LoVo (cell line): Measurements from ENCODE around the gene ACSM6.
"Not testable (repeated sequence)": the region's sequence is repeated elsewhere in the genome, so short reads cannot be mapped to it uniquely, and the experiment has no call there.

Experiments used
- DNase-seq: peaks from one replicate; pipeline ENCODE4 v3.0.0-alpha.2; 2016; ENCODE audit warnings: low spot score

The ACSM6 gene, protein sequence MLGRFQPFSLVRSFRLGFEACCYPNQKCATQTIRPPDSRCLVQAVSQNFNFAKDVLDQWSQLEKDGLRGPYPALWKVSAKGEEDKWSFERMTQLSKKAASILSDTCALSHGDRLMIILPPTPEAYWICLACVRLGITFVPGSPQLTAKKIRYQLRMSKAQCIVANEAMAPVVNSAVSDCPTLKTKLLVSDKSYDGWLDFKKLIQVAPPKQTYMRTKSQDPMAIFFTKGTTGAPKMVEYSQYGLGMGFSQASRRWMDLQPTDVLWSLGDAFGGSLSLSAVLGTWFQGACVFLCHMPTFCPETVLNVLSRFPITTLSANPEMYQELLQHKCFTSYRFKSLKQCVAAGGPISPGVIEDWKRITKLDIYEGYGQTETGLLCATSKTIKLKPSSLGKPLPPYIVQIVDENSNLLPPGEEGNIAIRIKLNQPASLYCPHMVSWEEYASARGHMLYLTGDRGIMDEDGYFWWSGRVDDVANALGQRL

DNA sequence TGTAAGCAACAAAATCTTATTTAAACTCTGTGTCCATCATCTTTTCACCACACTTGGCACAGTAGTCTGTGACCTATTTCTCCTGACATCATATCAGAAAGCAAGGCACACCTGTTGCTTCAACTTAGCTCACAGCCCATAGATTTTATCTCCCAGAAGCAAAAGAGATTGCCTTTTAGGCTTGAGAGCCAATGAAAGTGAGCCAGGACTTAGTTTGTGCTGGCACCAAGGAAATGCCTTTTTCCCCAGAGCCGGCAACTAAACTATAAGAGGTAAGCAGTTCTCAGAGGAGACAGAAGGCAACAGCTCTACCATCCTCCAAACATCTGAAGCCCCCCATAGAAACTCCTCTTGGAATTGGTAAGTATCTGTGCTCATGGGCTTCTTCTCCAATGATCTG, at the start of gene ACSM6:
Gene ACSM6 (plus strand): TSS at position 295 of the 400 bp plus-strand sequence. CDS start 248 bp downstream, outside the sequence.
- DNase-seq, result no peak

DNA sequence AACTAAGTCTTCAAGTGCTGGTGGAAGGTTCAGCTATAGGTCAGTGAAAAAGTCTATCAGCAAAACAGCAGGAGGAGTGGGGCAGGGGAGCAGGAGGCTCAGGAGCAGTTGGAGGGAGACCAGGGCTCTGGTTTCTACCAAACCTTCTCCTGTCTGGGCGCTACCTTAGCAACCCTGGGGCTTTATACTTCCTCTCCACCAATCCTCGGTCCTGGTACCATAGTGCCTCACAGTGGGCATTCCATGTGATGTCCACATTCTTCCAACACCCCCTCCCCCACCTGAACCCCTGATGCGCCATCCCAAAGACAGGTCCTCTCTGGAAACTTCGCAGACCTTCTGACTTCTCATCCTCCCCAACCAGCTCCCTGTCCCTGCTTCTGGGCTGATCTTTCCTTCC, 25.3 kb upstream of the ACSM6 start:
- no peak for DNase-seq

DNA sequence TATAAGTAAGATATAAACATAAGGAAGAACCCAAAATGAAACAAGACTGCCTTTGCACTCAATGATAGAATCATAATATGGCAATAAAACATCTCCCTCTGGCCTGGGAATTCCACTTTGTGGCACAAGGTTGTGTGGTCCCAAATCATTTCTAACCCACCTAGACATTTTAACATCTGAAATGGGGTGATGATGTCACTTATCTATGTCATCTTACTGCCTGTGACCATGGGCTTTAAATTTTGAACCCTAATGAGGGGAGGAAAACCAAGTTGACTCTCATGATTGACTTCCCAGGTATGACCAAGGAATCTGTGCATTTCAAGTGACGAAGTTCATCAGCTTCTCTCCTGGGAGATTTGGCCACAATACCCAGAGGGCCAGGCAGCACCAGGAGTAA, 24.5 kb upstream of the ACSM6 start:
- DNase-seq, result no peak

DNA sequence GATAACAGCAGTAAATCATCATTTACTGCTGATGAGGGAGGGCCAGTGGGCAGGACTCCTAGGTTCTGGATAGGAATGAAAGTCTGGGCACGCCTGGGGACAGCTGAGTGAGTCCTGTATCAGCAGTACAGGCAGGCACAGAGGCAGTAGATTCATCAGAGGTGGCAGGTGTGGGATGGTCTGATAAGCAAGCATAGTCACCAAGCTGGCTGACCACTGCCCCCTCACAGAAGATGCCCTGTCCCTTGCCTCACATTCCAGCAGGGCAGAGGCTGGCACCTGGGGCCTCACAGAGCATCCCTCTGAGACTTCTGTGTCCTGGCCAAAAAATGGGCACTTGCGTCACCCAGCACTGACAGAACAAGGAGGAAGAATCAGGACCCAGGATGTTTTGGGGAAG, 23.2 kb upstream of the ACSM6 start:
- DNase-seq, result no peak

DNA sequence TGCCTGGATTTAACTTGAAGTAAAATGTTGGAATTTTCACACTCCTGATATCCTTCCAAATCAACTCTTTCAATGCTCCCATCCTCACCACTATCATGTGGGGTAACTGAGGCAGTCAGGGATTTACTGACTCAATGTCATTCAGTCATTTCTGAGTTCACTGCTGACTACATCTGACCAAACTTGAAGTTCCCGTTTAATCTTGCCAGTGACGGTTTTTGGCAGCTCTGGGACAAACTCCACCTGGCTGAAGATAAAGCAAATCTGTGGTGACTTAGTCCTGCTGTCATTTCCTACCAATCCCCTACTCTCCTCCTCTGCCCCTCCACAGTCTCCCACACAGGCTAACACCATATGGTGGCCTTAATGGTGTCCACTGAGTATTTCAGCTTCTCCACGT, 22.7 kb upstream of the ACSM6 start:
- no peak for DNase-seq

DNA sequence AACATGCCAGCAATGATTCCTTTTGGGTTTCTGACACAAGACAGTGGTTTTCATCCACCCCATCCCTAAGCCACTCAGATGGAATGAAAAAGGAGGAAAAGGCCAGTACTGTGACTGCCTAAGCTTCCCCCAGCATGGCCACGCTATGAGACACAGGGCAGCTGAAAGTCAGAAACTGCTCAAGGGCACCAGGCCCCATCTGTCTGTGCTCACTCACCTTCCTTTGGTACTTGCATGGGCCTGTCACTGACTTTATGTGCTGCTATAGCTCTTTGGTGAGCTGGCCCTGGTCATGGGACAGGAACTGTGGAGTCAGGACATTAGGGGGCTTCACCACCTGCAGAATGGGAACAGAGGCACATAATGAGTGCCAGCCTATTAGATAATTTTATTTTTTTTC, 21.2 kb upstream of the ACSM6 start:
- DNase-seq, result no peak

DNA sequence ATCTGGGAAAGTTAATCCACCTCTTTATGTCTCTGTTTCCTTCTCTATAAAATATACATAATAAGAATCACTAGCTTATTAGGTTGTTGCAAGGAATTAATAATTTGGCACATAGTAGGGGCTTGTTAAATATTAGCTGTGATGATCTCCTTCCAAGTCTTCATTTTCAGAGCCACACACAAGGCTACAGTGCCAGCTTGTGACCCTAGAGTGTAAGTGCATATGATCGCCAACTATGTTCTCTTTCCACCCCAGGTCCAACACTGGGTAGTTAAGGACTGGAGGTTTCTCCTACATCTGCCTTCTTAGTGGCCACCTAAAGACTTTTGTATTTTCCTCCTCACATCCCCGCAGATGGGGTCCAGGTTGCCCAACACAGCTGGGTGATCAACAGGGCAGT, 17.9 kb upstream of the ACSM6 start:
- no peak for DNase-seq

DNA sequence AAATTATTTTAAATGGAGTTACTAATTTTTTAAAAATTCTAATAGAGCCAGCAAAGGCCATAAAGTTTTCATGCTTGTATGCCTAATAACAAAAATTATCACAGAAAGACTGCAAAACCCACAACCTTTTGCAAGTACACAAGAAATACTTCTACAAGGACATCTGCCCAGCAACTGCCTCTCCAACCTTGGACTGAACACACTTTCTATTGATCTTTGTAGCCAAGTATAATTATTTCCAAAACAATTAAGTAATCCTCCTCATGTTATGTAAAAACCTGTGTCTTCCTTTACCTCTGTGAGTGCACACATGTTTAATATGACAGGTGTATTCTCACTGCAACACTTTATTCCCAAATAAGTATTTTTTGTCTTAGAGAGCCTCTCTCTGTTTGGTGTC, 16.6 kb upstream of the ACSM6 start:
- no peak for DNase-seq

DNA sequence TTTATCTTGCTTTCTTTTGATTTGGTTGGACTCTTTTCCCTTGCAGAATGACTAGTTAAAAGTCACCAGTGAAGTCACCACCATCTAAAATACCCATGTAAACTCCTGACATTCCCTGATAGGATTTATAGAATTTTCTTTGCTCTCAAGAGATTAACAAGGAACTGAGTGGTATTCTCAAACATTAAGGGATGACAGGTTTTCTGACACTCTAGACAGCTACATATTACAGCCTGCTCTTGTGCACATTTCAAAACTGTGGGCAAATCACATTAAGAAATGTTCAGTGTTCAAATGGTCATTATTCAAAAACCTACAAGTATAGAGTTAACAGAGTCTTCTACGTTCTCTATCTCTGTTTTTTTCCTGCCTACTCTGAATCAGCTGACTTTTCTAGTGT, 15.8 kb upstream of the ACSM6 start:
- no peak for DNase-seq

DNA sequence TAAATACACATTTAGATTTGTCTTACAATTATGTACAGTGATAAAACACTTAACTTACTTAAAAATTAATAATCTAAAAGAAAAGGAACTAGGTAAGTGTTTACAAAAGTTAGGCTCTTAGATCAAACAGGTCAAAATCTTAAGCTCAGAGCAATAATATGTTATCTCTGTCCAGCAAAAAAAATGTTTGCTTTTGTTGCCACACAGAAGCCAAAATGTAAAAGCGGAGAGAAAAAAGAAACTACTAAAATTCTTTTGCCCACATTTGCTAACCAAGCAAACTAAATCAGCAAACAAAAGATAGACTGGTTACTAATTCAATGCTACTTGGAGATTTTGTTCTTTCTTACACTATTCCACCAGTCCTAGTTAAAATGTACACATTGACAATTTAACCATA, 15.2 kb upstream of the ACSM6 start:
- no peak for DNase-seq

DNA sequence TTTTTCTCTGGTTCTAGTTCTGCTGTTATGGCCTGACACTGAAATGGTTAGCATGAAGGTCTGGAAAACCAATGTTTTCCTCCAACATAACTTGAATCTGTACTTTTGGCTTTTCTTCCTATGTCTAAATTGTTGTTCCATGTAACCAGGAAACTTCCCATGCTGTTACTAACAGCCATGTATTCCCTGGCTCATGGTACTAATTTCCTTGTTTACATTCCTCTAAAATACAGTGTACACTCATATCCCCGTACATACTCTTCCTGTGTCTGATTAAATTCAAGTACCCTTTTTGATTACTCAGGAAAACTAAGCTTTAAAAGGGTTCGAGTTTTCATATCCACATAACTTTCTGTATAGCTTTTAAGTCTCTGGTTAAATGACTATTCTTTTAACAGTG, 12.3 kb upstream of the ACSM6 start:
- no peak for DNase-seq

DNA sequence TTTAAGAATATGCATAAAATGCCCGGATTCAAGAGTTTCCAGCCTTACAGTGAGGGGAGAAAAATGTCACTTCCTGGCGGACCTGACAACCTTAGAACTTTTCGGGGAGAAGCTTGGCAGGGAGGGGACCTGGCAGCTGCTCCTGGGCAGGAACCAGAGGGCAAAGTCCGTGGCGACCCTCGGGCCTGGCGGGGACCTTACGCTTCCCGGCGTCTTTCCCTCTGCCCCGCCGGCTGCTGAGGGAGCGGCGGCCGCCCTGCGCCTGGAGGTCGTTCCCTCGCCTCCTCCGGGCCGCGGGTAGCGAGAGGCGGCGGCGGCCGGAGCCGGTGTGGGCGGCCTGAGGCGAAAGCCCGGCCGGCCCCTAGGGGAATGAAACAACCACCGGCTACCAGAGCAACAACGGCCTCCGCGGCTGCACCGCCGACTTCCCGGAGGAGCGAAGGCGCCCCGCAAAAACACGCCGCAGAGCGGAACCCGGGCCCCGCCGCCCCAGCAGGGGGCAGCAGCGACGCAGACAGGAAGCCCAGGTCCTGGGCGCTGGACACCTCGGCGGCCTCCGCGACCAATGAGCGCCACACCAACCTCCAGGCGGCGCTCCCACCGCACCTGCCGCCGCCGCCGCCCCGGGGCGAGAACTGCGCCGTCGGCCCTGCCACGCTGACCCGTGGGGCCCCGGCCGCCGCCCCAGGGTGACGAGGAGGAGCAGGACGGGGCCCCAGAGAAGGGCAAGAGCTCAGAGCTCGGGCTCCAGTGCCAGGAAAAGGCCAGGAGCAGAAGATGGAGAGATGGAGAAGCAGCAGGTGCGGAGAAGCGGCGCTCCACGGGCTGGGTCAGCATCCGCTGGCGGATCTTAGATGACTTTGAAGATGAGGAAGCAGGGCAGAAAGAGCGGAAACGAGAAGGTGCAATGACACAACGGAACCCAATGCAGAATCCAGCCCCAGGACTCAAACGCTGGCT, 10.5 kb upstream of the ACSM6 start:
- DNase-seq, result peak; percentile 90

DNA sequence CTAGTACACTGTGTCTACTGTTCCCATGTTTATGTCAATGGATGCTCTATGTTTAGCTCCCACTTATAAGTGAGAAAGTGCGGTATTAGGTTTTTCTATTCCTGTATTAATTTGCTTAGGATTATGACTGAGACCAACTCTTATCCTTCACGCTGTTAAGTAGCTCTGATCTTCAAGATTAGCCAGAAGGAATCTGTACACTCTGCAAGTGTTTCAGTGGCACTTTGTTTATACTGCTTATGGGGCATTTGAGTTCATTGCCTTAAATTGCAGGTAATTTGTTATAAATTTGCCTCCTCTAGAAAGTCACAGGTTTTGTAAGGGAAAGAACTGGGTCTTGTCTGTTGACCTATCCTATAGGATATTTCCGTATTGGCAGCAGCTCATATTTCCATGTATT, 6.4 kb upstream of the ACSM6 start:
- DNase-seq, result no peak

DNA sequence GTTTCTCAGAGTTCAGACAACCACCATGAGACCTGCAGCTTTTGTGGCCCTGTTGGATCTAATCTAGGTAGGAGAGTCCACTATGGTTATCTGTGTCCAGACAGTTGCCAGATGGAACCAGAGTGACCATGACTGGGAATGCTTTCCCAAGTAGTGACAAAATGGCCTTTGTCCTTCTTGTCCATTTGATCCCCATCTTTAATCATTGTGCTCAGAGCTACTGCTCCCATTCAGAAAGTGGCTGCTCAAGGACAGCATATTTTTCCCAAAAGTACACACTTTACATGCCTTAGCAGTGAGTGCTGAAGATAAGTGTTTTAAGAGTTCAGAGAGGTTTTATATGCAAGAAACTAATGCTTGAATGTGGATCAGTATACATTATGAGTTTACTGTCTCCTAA, 5.4 kb upstream of the ACSM6 start:
- no peak for DNase-seq

DNA sequence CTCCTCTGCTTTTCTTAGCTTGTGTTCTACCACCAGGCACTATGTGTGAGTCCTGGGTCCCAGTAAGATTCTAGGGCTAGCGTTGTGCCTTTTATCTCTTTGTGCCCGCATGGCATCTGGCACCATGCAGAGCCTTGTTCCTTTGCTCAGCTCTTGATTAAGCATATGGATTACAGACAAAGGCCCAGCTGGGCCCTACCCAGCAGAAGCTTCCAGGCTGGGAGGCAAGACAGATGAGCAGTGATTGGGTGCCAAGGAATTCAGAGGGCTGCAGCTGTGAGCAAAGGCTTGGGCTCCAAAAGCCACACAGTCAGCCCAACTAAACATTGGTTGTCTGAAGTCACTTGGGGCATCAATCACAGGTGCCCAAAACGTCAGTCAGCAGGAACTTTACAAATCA, 2.0 kb downstream of the ACSM6 start:
- DNase-seq, result no peak

DNA sequence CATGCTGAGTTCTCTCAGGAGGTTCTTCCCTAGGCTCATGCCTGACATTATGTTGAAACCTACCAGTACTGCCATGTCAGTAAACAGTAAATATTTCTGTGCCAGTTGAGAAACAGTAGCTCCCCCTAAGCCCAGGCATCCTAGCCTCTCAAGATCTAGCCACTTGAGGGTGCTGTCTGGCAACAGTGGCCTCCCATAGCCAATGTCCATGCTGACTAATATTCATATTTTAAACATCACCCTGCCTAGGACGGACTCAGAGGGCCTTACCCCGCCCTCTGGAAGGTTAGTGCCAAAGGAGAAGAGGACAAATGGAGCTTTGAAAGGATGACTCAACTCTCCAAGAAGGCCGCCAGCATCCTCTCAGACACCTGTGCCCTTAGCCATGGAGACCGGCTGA, 7.7 kb downstream of the ACSM6 start:
- peak; percentile 38 for DNase-seq

DNA sequence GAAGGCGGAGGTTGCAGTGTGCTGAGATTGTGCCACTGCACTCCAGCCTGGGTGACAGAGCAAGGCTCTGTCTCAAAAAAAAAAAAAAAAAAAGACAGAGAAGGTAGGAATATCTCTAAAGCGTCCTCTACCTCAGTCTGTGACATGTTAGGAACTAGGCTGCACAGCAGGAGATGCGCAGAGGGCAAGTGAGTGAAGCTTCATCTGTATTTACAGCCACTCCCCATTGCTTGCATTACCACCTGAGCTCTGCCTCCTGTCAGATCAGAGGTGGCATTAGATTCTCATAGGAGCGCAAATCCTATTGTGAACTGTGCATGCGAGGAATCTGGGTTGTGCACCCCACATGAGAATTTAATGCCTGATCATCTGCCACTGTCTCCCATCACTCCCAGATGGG, 8.8 kb downstream of the ACSM6 start:
- not testable (repeated sequence) for DNase-seq

DNA sequence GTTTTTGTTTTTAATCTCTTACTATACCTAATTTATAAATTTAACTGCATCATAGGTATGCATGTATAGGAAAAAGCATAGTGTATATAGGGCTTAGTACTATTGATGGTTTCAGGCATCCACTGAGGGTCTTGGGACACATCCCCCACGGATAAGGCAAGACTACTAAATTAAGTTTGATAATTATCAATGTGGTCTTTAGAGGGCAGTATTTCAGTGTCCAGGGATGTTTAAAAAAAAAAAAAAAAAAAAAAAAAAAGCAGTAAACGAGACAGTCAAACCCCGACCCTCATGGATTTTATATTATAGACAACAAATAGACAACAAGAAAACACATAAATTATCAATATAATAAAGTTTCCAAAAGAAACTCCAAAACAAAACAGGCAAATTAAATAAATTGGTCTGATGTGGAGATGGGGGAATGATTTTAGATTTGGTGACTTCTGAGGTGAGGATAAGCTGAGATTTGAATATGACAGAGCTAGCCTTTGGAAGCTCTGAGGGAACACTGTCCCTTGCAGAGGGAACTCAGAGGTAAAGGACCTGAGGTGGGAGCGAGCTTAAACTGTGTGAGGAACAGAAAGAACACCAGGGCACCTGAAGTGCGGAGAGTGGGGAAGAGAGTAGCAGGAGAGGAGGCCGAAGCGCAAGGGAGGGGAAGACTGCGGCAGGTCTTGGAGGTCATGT, 14.8 kb downstream of the ACSM6 start:
- DNase-seq, result no peak

DNA sequence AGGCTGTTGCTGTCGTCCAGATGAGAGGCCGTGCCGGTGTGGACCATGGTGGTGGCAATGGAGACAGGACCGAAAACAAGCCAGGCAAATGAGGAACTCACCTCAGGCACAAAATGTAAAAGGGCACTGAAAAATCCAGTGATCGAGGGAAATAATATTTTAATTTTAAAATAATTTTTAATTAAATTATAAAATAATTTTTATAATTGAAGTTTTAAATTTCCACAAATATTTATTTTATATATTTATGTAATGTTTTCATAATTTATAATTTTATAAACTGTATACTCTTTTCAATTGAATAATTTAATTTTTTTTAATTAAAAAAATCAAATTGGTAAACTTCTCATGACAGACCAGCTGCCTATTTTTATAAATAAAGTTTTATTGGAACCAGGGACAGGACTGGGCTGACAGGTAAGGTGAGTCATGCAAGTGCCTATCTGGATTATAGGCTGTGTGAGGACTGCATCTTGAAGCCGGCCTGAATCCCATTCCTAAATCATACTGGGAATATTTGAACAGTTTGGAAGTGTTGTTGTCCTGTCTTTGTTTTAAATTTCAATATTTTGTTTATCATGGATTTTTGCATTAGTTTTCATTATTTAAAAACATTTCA, 15.6 kb downstream of the ACSM6 start:
- no peak for DNase-seq

DNA sequence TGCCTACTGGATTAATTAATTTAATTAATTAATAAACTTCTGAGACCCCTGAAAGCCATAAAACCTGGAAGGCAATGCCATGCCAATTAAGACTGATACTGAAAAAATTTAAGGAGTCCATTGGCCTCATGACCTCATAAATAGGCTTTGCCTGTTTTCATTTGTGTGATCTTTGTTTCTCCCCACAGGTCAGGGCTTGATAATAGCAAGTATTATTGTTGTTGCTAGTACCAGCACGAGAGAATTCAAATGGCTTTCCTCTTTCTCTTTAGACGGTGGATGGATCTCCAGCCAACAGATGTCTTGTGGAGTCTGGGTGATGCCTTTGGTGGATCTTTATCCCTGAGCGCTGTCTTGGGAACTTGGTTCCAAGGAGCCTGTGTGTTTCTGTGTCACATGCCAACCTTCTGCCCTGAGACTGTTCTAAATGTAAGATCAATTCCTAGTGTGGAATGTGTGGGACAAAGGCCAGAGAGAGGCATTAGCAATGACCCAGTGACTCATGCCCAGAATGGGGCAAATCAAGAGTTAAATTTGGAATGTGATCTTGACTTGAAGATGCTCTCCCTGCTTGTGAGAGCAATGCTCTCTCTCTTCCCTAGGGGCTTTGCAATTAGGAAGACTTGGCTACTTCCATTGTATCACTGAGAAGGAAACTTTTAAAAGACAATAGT, 17.7 kb downstream of the ACSM6 start:
- DNase-seq, result no peak

DNA sequence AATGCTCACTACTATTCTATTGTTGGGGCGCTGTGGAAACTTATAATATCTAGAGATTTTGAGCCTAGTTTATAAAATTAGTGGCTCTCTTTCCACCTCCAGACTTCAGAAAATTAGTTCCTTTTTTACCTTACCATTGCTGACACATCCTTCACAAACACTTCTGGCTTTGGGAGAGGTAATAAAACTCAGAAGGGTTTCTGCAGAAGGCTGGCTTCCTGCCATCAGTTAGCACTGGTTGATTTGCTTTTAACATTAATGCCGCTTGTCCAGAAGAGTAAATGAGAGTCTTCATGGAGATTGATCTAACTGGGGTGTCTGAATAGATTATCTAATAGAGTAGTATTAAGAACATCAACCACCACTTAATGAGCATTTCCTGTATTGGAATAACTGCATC, 20.3 kb downstream of the ACSM6 start:
- DNase-seq, result peak; percentile 33
